Activated T-cell treated with anti-CD3 and anti-CD28 coated beads, Interleukin-2, amount 50 U/mL, for 1 hour (primary cell): ENCODE measurements around the gene GIMAP4.
"Not testable (repeated sequence)": the region's sequence is repeated elsewhere in the genome, so short reads cannot be mapped to it uniquely, and the experiment has no call there.

Experiments
- DNase-seq: peaks from one replicate; pipeline ENCODE4 v3.0.0-alpha.2; 2020

GIMAP4 gene

GRCh38 chr7:150567169-150567568 lies at the start of gene GIMAP4:
GIMAP4 (plus strand) TSS chr7:150567390; CDS start chr7:150569902, 2,512 bp downstream.
- DNase-seq = peak; percentile 24

GRCh38 chr7:150519310-150519709 lies 47.9 kb upstream of the GIMAP4 start:
- DNase-seq = no peak

GRCh38 chr7:150520145-150520544 lies 47.0 kb upstream of the GIMAP4 start:
- peak; percentile 46 for DNase-seq

- not testable (repeated sequence) for DNase-seq
These were observed 44.3 kb upstream of the GIMAP4 start for GRCh38 chr7:150522931-150523330.

GRCh38 chr7:150524018-150524417 lies 43.2 kb upstream of the GIMAP4 start:
- no peak for DNase-seq

- DNase-seq = no peak
These were observed 35.5 kb upstream of the GIMAP4 start for GRCh38 chr7:150531704-150532103.

GRCh38 chr7:150538259-150538658 lies 28.9 kb upstream of the GIMAP4 start:
- DNase-seq = no peak

- DNase-seq = no peak
These were observed 14.0 kb upstream of the GIMAP4 start for GRCh38 chr7:150553163-150553562.

- DNase-seq = no peak
These were observed 10.6 kb upstream of the GIMAP4 start for GRCh38 chr7:150556521-150557138.

GRCh38 chr7:150560486-150560885 lies 6.7 kb upstream of the GIMAP4 start:
- no peak for DNase-seq

GRCh38 chr7:150562919-150563318 lies 4.3 kb upstream of the GIMAP4 start:
- no peak for DNase-seq

- no peak for DNase-seq
These were observed 3.2 kb upstream of the GIMAP4 start for GRCh38 chr7:150564006-150564405.

GRCh38 chr7:150564566-150564965 lies 2.6 kb upstream of the GIMAP4 start:
- no peak for DNase-seq

GRCh38 chr7:150565239-150565638 lies 2.0 kb upstream of the GIMAP4 start:
- no peak for DNase-seq

- DNase-seq = no peak
These were observed 1.1 kb upstream of the GIMAP4 start for GRCh38 chr7:150566123-150566522.

- no peak for DNase-seq
These were observed 618 bp upstream of the GIMAP4 start for GRCh38 chr7:150566572-150566971.

GRCh38 chr7:150567871-150568301 lies 696 bp downstream of the GIMAP4 start:
- peak; percentile 41 for DNase-seq

- peak; percentile 47 for DNase-seq
These were observed 1.5 kb downstream of the GIMAP4 start for GRCh38 chr7:150568714-150569113.

GRCh38 chr7:150569245-150569955 lies 2.2 kb downstream of the GIMAP4 start:
- no peak for DNase-seq

- no peak for DNase-seq
These were observed 3.6 kb downstream of the GIMAP4 start for GRCh38 chr7:150570556-150571465.

GRCh38 chr7:150572496-150572895 lies 5.3 kb downstream of the GIMAP4 start:
- DNase-seq = no peak

- peak; percentile 33 for DNase-seq
These were observed 12.9 kb downstream of the GIMAP4 start for GRCh38 chr7:150579979-150580637.
